22Rv1 (cell line): ENCODE measurements around the gene LYRM9.

Experiments
- CTCF ChIP-seq: fragments of 450-650 bp; IDR thresholded peaks from 2 replicates; pipeline ENCODE4 v1.5.1; 2017; ENCODE audit warnings: mild to moderate bottlenecking
- ZFX ChIP-seq: fragments of 450-650 bp; IDR thresholded peaks from 2 replicates; pipeline ENCODE4 v1.6.1; 2017; ENCODE audit warnings: antibody characterized with exemption, borderline replicate concordance

GRCh38 chr17:27892542-27892865 is 661 bp downstream of the LYRM9 start:
- TF ChIP-seq CTCF (no peak), ZFX (no peak)
